Endothelial cell of hepatic sinusoid (primary cell): Measurements from ENCODE around the gene SH3GLB2.
"Not testable (repeated sequence)": the region's sequence is repeated elsewhere in the genome, so short reads cannot be mapped to it uniquely, and the experiment has no call there.

Experiments used
- in situ Hi-C: cut with HindIII; loops from 2 replicates; pipeline ENCODE4 v1.10.0; 2017; ENCODE audit warnings: low sequenced_read_pairs

SH3GLB2 gene

GRCh38 chr9:129002992-129003391 lies 25.1 kb downstream of the SH3GLB2 start:
- in situ Hi-C loops = no loop called here

- in situ Hi-C loops = no loop called here
Measured at GRCh38 chr9:129001504-129002325, 26.4 kb downstream of the SH3GLB2 start.

- in situ Hi-C loops = no loop called here
Measured at GRCh38 chr9:128999581-129000206, 28.4 kb downstream of the SH3GLB2 start.

- in situ Hi-C loops = no loop called here
Measured at GRCh38 chr9:128998462-128998861, 29.7 kb downstream of the SH3GLB2 start.

- in situ Hi-C loops = no loop called here
Measured at GRCh38 chr9:128995791-128996190, 32.3 kb downstream of the SH3GLB2 start.

GRCh38 chr9:128992995-128993394 lies 35.1 kb downstream of the SH3GLB2 start:
- in situ Hi-C loops = no loop called here

- in situ Hi-C loops = loop anchor here (10.0 kb wide), 1 partner anchor 97 kb away; the partner anchor contains the start of gene DOLPP1
Measured at GRCh38 chr9:128987805-128988204, 40.3 kb downstream of the SH3GLB2 start.

- in situ Hi-C loops = loop anchor here (10.0 kb wide), 1 partner anchor 98 kb away; the partner anchor contains the start of gene DOLPP1
Measured at GRCh38 chr9:128986671-128987070, 41.5 kb downstream of the SH3GLB2 start.

GRCh38 chr9:128983536-128983935 lies 44.6 kb downstream of the SH3GLB2 start:
- in situ Hi-C loops = loop anchor here (10.0 kb wide), 1 partner anchor 101 kb away; the partner anchor contains the start of gene DOLPP1

- in situ Hi-C loops = no loop called here
Measured at GRCh38 chr9:128979111-128979510, 49.0 kb downstream of the SH3GLB2 start.

GRCh38 chr9:128972956-128973355 lies 55.2 kb downstream of the SH3GLB2 start:
- in situ Hi-C loops = no loop called here

- in situ Hi-C loops = no loop called here
Measured at GRCh38 chr9:128969491-128969890, 58.6 kb downstream of the SH3GLB2 start.

- in situ Hi-C loops = not testable (repeated sequence)
Measured at GRCh38 chr9:128961403-128961802, 66.7 kb downstream of the SH3GLB2 start.
